HEK293T (cell line): ENCODE data around the gene SLFN13.

ENCODE experiments used
- ARNT ChIP-seq: fragments of 450-650 bp; IDR thresholded peaks from 2 replicates; pipeline ENCODE4 v1.6.1; 2017; ENCODE audit warnings: mild to moderate bottlenecking
- BHLHE40 ChIP-seq: fragments of 450-650 bp; IDR thresholded peaks from 2 replicates; pipeline ENCODE4 v1.6.1; 2016; ENCODE audit warnings: mild to moderate bottlenecking, moderate library complexity, borderline replicate concordance
- ELF4 ChIP-seq: fragments of 450-650 bp; IDR thresholded peaks from 2 replicates; pipeline ENCODE4 v1.6.1; 2017; ENCODE audit warnings: antibody characterized with exemption
- FOXA1 ChIP-seq: fragments of 450-650 bp; IDR thresholded peaks from 2 replicates; pipeline ENCODE4 v1.6.1; 2016; ENCODE audit warnings: mild to moderate bottlenecking
- FOXM1 ChIP-seq: fragments of 450-650 bp; IDR thresholded peaks from 2 replicates; pipeline ENCODE4 v1.6.1; 2017; ENCODE audit warnings: mild to moderate bottlenecking, borderline replicate concordance
- L3MBTL2 ChIP-seq: fragments of 450-650 bp; conservative IDR thresholded peaks from 2 replicates; pipeline ENCODE4 v1.6.1; 2016; ENCODE audit warnings: mild to moderate bottlenecking
- LEF1 ChIP-seq: fragments of 450-650 bp; IDR thresholded peaks from 2 replicates; pipeline ENCODE4 v1.6.1; 2017; ENCODE audit warnings: mild to moderate bottlenecking, borderline replicate concordance
- NFRKB ChIP-seq: fragments of 450-650 bp; IDR thresholded peaks from 2 replicates; pipeline ENCODE4 v1.6.1; 2016; ENCODE audit warnings: mild to moderate bottlenecking, moderate library complexity
- SUZ12 ChIP-seq: fragments of 450-650 bp; IDR thresholded peaks from 2 replicates; pipeline ENCODE4 v1.6.1; 2016; ENCODE audit warnings: mild to moderate bottlenecking
- TARDBP ChIP-seq: fragments of 450-650 bp; IDR thresholded peaks from 2 replicates; pipeline ENCODE4 v1.6.1; 2016
- ZNF384 ChIP-seq: fragments of 450-650 bp; IDR thresholded peaks from 2 replicates; pipeline ENCODE4 v1.6.1; 2016
- TF ChIP-seq, protein P1 (sequence below): fragments of 450-650 bp; IDR thresholded peaks from 2 replicates; pipeline ENCODE4 v1.6.1; 2016

DNA sequence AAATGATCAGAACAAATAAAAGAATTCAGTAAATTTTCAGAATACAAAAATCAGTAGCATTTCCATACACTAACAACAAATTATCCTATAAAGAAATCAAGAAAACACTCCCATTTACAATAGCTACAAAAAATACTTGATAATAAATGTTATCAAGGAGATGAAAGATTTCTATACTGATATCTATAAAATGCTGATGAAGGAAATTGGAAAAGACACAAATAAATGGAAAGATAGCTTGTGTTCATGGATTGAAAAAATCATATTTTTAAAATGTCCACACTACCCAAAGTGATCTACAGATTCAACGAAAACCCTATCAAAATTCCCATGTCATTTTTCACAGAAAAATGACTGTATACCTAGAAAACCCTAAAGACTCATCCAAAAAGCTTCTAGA is 34.3 kb downstream of the SLFN13 start:
- TF ChIP-seq FOXM1 (no peak), L3MBTL2 (no peak), ZNF384 (no peak), TARDBP (no peak), LEF1 (no peak), ELF4 (no peak), BHLHE40 (no peak), NFRKB (no peak), FOXA1 (no peak), ARNT (no peak), SUZ12 (no peak)
- TF ChIP-seq, protein P1, sequence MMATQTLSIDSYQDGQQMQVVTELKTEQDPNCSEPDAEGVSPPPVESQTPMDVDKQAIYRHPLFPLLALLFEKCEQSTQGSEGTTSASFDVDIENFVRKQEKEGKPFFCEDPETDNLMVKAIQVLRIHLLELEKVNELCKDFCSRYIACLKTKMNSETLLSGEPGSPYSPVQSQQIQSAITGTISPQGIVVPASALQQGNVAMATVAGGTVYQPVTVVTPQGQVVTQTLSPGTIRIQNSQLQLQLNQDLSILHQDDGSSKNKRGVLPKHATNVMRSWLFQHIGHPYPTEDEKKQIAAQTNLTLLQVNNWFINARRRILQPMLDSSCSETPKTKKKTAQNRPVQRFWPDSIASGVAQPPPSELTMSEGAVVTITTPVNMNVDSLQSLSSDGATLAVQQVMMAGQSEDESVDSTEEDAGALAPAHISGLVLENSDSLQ, result no peak
